ENCODE data around the gene ABCA10.

Gene ABCA10

GRCh38 chr17:69187294-69187693 is 41.3 kb downstream of the ABCA10 start:
- Histone ChIP-seq H3K27ac (no peak overlapping the region), H3K4me3 (ENCODE audit: low read depth, low read length) (no peak overlapping the region), H3K36me3 (replicated peaks) (no peaks in the 10 kb centered on the region), H3K27me3 (replicated peaks) (no peaks in the 10 kb centered on the region)
- in situ Hi-C loops (cut with HindIII; ENCODE audit: low pct_ligation_motif_present, low sequenced_read_pairs) = no loop called here
- no peak for TF ChIP-seq CTCF (IDR thresholded peaks at IDR 0.05; ENCODE audit: low read depth, low read length, missing control alignments)
- DNase-seq = no peak

GRCh38 chr17:69179227-69179952 is 49.2 kb downstream of the ABCA10 start:
- TF ChIP-seq CTCF (IDR thresholded peaks at IDR 0.05; ENCODE audit: low read depth, low read length, missing control alignments) = no peak
- in situ Hi-C loops (cut with HindIII; ENCODE audit: low pct_ligation_motif_present, low sequenced_read_pairs) = no loop called here
- no peak overlapping the region for H3K4me3 ChIP-seq (ENCODE audit: low read depth, low read length)
- peak; percentile 52 for DNase-seq
- no peaks in the 10 kb centered on the region for H3K27me3 ChIP-seq (replicated peaks)
- H3K36me3 ChIP-seq (replicated peaks) = no peaks in the 10 kb centered on the region
- H3K27ac ChIP-seq = no peak overlapping the region

GRCh38 chr17:69176457-69176795 is 52.2 kb downstream of the ABCA10 start:
- peak overlapping the region; percentile 90 for H3K27ac ChIP-seq
- no peak for TF ChIP-seq CTCF (IDR thresholded peaks at IDR 0.05; ENCODE audit: low read depth, low read length, missing control alignments)
- H3K36me3 ChIP-seq (replicated peaks) = no peaks in the 10 kb centered on the region
- no peaks in the 10 kb centered on the region for H3K27me3 ChIP-seq (replicated peaks)
- H3K4me3 ChIP-seq (ENCODE audit: low read depth, low read length) = no peak overlapping the region
- no peak for DNase-seq
- in situ Hi-C loops (cut with HindIII; ENCODE audit: low pct_ligation_motif_present, low sequenced_read_pairs) = no loop called here

GRCh38 chr17:69175625-69176456 is 52.8 kb downstream of the ABCA10 start:
- H3K36me3 ChIP-seq (replicated peaks) = no peaks in the 10 kb centered on the region
- peak overlapping the region; percentile 90 for H3K27ac ChIP-seq
- TF ChIP-seq CTCF (IDR thresholded peaks at IDR 0.05; ENCODE audit: low read depth, low read length, missing control alignments) = no peak
- in situ Hi-C loops (cut with HindIII; ENCODE audit: low pct_ligation_motif_present, low sequenced_read_pairs) = no loop called here
- peak; percentile 92 for DNase-seq
- no peak overlapping the region for H3K4me3 ChIP-seq (ENCODE audit: low read depth, low read length)
- no peaks in the 10 kb centered on the region for H3K27me3 ChIP-seq (replicated peaks)

- TF ChIP-seq CTCF (IDR thresholded peaks at IDR 0.05; ENCODE audit: low read depth, low read length, missing control alignments) = no peak
- DNase-seq = no peak
- H3K27ac ChIP-seq = peak overlapping the region; percentile 90
- no peaks in the 10 kb centered on the region for H3K27me3 ChIP-seq (replicated peaks)
- H3K4me3 ChIP-seq (ENCODE audit: low read depth, low read length) = no peak overlapping the region
- H3K36me3 ChIP-seq (replicated peaks) = no peaks in the 10 kb centered on the region
- in situ Hi-C loops (cut with HindIII; ENCODE audit: low pct_ligation_motif_present, low sequenced_read_pairs) = no loop called here
These were observed 53.4 kb downstream of the ABCA10 start for GRCh38 chr17:69175262-69175624.
